Amygdala (tissue), 56 donors: ENCODE measurements around the gene AHCY.

ENCODE experiments used
- DNase-seq, 56 donors: peaks; one replicate each; lab custom pipeline; 2025; lab: John Stamatoyannopoulos, UW

AHCY gene

DNA sequence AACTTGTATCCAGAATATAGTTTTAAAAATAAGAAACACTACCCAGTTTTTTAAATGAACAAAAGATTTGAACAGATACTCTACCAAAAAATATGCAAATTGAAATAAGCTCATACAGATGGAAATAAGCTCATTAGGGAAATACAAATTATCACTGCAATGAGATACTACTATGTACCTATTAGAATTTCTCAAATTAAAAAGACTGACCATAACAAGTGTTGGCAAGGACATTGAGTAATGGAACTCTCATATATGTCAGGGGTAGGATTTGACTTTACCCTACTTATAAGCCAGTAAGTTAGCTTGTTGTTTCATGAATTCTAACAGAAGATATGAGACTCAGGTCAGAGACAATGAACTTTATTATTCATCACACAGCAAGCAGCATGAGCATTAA is 71.5 kb downstream of the AHCY start:
- DNase-seq: no peak
